Stomach (tissue), 9 donors: Measurements from ENCODE around the gene DBF4B. TPM values are rescaled to one million over a fixed set of nuclear protein-coding genes. Genes with fewer than 3 reads are reported as not detected.

ENCODE experiments used
- DNase-seq, 2 donors: peaks; one replicate each; pipeline versions ENCODE4 v3.0.0 to v3.0.0-alpha.2; 2013 to 2019
- H3K27ac ChIP-seq, 5 donors: fragments of 200-600 bp in 4 of 5; sonication (generic) in 4 of 5; one replicate each; pipeline ENCODE4 v1.5.1; 2013 to 2019; ENCODE audit warnings: mild to moderate bottlenecking in 1 of 5, moderate library complexity in 1 of 5
- H3K27me3 ChIP-seq, 3 donors: fragments of 200-600 bp; sonication (generic); one replicate each; pipeline ENCODE4 v1.5.1; 2017 to 2019; ENCODE audit warnings: mixed run types in 1 of 3
- H3K36me3 ChIP-seq, 4 donors: fragments of 200-600 bp; sonication (generic); 1 replicate in 3 of 4; 2 replicates in 1 of 4; pipeline ENCODE4 v1.5.1; 2016 to 2019
- H3K4me1 ChIP-seq, 4 donors: fragments of 200-600 bp; sonication (generic); one replicate each; pipeline ENCODE4 v1.5.1; 2016 to 2019
- H3K4me3 ChIP-seq, 4 donors: fragments of 200-600 bp; sonication (generic) in 3 of 4; one replicate each; pipeline ENCODE4 v1.5.1; 2016 to 2019; ENCODE audit warnings: mild to moderate bottlenecking in 1 of 4
- H3K9me3 ChIP-seq, 4 donors: fragments of 200-600 bp; sonication (generic); one replicate each; pipeline ENCODE4 v1.5.1; 2016 to 2019
- EP300 ChIP-seq: sonication (generic); formaldehyde crosslinking; IDR thresholded peaks from one replicate; pipeline ENCODE4 v1.6.1; 2017; ENCODE audit warnings: antibody characterized with exemption
- POLR2A ChIP-seq, 4 donors: fragments of 450-650 bp; IDR thresholded peaks; one replicate each; pipeline ENCODE4 v1.6.1; 2016; ENCODE audit warnings: antibody characterized with exemption in 4 of 4, control low read depth in 2 of 4, mild to moderate bottlenecking in 1 of 4, moderate library complexity in 1 of 4
- POLR2AphosphoS5 ChIP-seq, 3 donors: sonication (generic); formaldehyde crosslinking; IDR thresholded peaks; one replicate each; pipeline ENCODE4 v1.6.1; 2016; ENCODE audit warnings: antibody characterized with exemption in 3 of 3
- WGBS, 5 donors: extraction: QIAGEN DNeasy Blood & Tissue Kit in 3 of 5; methylation state at CpG; one replicate each; pipeline versions ENCODE4 v1.1.5 to v1.1.7; 2013 to 2018; 5-methylcytosine and 5-hydroxymethylcytosine counted together
- intact Hi-C: fragments of 100-400 bp; cut with DNase I; formaldehyde crosslinking; loops from one replicate; pipeline ENCODE4 v1.15.1; 2023; ENCODE audit warnings: low total_unique reads
- polyA plus RNA-seq, 3 donors: library from polyadenylated mRNA; stranded (reverse); fragments of 200-250 nt; gene quantifications; one replicate each; pipeline ENCODE4 v1.2.3, GENCODE V29; 2013
- total RNA-seq, 5 donors: library from RNA; depleted of rRNA; stranded (reverse); fragments of >200 nt; gene quantifications; one replicate each; pipeline versions ENCODE4 v1.1.0 to v1.2.3, GENCODE V29; 2014 to 2016
- TF ChIP-seq, protein P1 (sequence below), 7 experiments: fragments of 450-650 bp in 4 of 7; fragments of 200-600 bp in 3 of 7; sonication (generic) in 3 of 7; IDR thresholded peaks; one replicate each; pipeline ENCODE4 v1.5.1; 2016 to 2019; ENCODE audit warnings: antibody characterized with exemption in 7 of 7, control low read depth in 2 of 7, mild to moderate bottlenecking in 1 of 7
- donor health status: healthy with polysubstance abuse.
- donor health status: Bipolar disorder and iron deficiency.
- donor health status: healthy.

Gene DBF4B
- total and polyA plus RNA-seq, 8 donors: 0.76 to 5.0 (median 2.2) TPM; not detected in 1

DNA sequence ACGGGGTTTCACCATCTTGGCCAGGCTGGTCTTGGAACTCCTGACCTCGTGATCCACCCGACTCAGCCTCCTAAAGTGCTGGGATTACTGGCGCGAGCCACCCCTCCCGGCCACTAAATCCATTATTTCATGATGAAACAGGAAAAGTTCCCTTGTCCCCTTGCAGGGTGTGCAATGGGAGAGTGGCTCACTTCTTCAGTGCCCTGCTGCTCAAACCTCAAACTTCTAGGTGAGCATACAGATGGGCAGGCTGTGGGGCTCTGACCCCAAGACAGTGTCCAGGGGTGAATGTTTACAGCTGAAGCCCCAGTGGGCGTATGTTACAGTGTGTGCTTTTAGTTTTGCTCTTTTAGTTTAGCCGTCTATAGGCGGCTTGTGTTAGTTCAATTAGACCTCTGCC is 87.0 kb downstream of the DBF4B start:
- no peak for DNase-seq
- Histone ChIP-seq H3K9me3 (no peaks in the 10 kb centered on the region), H3K36me3 (no peaks in the 10 kb centered on the region), H3K4me1 (peaks cover 0 to 40% (median 5%) of the 10 kb centered on the region in 4 donors), H3K27me3 (no peaks in the 10 kb centered on the region), H3K4me3 (no peak overlapping the region), H3K27ac (peak overlapping the region in 4 of 5 donors; percentile 72 to 81 (median 80))
- TF ChIP-seq POLR2A (IDR thresholded peaks at IDR 0.05) (no peak), EP300 (no peak), POLR2AphosphoS5 (IDR thresholded peaks at IDR 0.05) (no peak)
- TF ChIP-seq, protein P1, sequence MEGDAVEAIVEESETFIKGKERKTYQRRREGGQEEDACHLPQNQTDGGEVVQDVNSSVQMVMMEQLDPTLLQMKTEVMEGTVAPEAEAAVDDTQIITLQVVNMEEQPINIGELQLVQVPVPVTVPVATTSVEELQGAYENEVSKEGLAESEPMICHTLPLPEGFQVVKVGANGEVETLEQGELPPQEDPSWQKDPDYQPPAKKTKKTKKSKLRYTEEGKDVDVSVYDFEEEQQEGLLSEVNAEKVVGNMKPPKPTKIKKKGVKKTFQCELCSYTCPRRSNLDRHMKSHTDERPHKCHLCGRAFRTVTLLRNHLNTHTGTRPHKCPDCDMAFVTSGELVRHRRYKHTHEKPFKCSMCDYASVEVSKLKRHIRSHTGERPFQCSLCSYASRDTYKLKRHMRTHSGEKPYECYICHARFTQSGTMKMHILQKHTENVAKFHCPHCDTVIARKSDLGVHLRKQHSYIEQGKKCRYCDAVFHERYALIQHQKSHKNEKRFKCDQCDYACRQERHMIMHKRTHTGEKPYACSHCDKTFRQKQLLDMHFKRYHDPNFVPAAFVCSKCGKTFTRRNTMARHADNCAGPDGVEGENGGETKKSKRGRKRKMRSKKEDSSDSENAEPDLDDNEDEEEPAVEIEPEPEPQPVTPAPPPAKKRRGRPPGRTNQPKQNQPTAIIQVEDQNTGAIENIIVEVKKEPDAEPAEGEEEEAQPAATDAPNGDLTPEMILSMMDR (IDR thresholded peaks at IDR 0.05): no peak
- intact Hi-C loops: no loop called here
- WGBS, 5 donors: 67 to 81% (median 77%) methylated on average over 9 of the region's 9 CpGs

DNA sequence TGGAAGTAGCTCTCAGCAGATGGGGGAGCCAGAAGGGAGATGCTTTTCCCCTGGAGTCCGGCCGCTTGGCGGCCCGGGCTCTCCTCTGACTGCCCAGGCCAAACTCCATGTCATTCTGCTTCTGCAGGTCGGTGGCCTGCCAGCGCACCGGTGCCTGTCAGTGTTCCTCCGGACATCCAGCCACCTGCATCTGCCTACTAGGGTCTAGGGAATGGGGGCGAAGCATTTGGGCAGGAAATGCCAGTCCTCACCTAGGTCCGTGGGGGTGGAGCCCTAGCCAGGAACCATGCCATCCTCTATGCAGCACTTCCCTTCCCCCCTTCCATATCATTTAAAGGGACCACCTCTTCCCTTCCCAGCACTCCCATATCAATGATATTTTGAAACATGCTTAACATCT is 87.5 kb downstream of the DBF4B start:
- WGBS, 5 donors: 63 to 86% (median 74%) methylated on average over 8 to 10 of the region's 10 CpGs
- intact Hi-C loops: no loop called here
- Histone ChIP-seq H3K9me3 (no peaks in the 10 kb centered on the region), H3K4me1 (peaks cover 0 to 40% (median 5%) of the 10 kb centered on the region in 4 donors), H3K36me3 (no peaks in the 10 kb centered on the region), H3K4me3 (no peak overlapping the region), H3K27ac (peak overlapping the region in 4 of 5 donors; percentile 72 to 81 (median 80)), H3K27me3 (no peaks in the 10 kb centered on the region)
- no peak for DNase-seq
- TF ChIP-seq, protein P1 (IDR thresholded peaks at IDR 0.05): no peak
- no peak for TF ChIP-seq POLR2AphosphoS5 (IDR thresholded peaks at IDR 0.05)
- no peak for TF ChIP-seq POLR2A (IDR thresholded peaks at IDR 0.05)
- TF ChIP-seq EP300: no peak

DNA sequence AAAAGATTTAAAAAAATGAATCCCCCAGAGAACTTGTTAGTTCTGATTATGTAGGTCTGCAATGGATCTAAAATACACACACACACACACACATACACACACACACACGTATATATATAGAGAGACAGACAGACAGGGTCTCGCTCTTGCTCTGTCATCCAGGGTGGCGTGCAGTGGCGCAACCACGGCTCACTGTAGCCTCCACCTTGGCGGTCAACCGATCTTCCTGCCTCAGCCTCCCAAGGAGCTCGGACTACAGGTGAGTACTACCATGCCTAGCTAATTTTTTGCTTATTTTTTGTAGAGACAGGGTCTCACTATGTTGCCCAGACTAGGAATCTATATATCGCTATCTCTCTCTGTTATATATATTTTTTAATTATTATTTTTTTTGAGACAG is 88.3 kb downstream of the DBF4B start:
- Histone ChIP-seq H3K27ac (peak overlapping the region in 4 of 5 donors; percentile 62 to 81 (median 80)), H3K4me1 (peaks cover 0 to 49% (median 5%) of the 10 kb centered on the region in 4 donors), H3K36me3 (no peaks in the 10 kb centered on the region), H3K9me3 (no peaks in the 10 kb centered on the region), H3K27me3 (no peaks in the 10 kb centered on the region), H3K4me3 (peak overlapping the region in 1 of 4 donors; percentile 5)
- no peak for DNase-seq
- WGBS, 5 donors: 79 to 95% (median 94%) methylated on average over 9 of the region's 9 CpGs
- TF ChIP-seq EP300 (no peak), POLR2A (IDR thresholded peaks at IDR 0.05) (no peak)
- TF ChIP-seq, protein P1 (IDR thresholded peaks at IDR 0.05): no peak
- intact Hi-C loops: no loop called here

DNA sequence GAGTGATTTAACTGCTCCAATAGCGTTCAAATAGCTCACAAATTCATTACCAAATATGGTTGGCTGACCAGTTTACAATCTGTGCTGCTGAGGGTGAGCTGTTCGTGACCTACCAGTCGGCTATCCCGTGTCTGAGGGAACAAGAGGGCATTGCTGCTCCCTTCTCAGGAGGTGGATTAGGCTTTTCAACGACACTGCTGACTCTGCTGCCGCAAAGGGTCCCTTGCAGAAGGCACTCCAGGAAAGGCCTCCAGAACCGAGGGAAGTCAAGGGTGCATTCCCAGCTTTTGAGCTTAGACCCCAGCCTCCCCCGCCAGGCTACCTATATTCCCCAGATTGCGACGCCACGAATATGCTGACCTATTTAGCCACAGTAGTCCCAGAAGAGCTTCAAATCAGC is 89.3 kb downstream of the DBF4B start:
- Histone ChIP-seq H3K4me1 (peaks cover 0 to 53% (median 5%) of the 10 kb centered on the region in 4 donors), H3K27ac (peak overlapping the region in 4 of 5 donors; percentile 62 to 81 (median 80)), H3K27me3 (no peaks in the 10 kb centered on the region), H3K36me3 (no peaks in the 10 kb centered on the region), H3K9me3 (no peaks in the 10 kb centered on the region), H3K4me3 (no peak overlapping the region)
- intact Hi-C loops: no loop called here
- no peak for DNase-seq
- TF ChIP-seq POLR2A (IDR thresholded peaks at IDR 0.05) (no peak), POLR2AphosphoS5 (IDR thresholded peaks at IDR 0.05) (peak; percentile 10 to 81 (median 74))
- WGBS, 5 donors: 65 to 81% (median 78%) methylated on average over 11 of the region's 11 CpGs

DNA sequence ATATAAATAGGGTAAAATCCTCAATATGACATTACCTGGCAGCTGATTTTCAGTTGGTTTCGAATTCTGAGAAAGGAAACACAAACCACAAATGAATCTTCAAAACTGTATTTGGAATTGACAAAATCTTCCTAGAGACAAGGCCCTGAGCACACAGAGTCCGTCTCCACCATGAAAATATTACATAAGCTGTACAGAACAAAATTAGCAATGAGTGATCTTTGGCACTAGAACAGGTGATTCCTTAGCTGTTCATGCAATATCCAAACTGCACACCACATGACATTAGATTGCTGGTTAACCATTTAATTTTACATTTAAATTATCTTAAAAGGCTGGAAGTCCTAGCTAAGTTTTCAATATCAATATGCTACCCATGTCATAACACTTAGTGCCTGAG is 89.9 kb downstream of the DBF4B start:
- Histone ChIP-seq H3K27ac (peak overlapping the region in 4 of 5 donors; percentile 62 to 81 (median 80)), H3K27me3 (no peaks in the 10 kb centered on the region), H3K4me1 (peaks cover 0 to 59% (median 5%) of the 10 kb centered on the region in 4 donors), H3K9me3 (no peaks in the 10 kb centered on the region), H3K36me3 (no peaks in the 10 kb centered on the region), H3K4me3 (no peak overlapping the region)
- DNase-seq: no peak
- intact Hi-C loops: no loop called here
- 54 to 65% (median 58%) methylated on average over 2 of the region's 2 CpGs for WGBS, 5 donors
- TF ChIP-seq EP300: no peak
- TF ChIP-seq POLR2A (IDR thresholded peaks at IDR 0.05): no peak
- no peak for TF ChIP-seq POLR2AphosphoS5 (IDR thresholded peaks at IDR 0.05)
- TF ChIP-seq, protein P1 (IDR thresholded peaks at IDR 0.05): no peak
